Measurements from ENCODE around the gene SLC25A34.

SLC25A34 gene

DNA sequence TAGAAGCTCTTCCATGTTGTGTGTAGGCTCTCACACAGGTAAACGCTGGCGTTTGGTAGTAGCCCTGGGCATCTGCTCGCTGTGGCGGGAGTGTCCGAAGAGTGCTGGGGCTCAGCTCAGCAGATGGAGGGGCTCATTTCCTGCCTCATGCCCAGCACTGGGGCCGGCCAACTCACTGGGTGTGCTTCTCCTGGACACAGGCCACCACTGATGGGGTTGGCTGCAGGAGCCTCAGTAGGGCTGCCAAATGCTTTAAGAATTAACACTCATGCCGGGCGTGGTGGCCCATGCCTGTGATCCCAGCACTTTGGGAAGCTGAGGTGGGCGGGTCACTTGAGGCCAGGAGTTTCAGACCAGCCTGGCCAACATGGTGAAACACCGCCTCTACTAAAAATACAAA lies 50.5 kb downstream of the SLC25A34 start:
- DNase-seq, result no peak
- H3K4me1 ChIP-seq, result no peaks in the 10 kb centered on the region
- no peaks in the 10 kb centered on the region for H3K36me3 ChIP-seq
- H3K4me3 ChIP-seq (ENCODE audit: low read depth, low read length), result no peak overlapping the region
- TF ChIP-seq, protein P1, sequence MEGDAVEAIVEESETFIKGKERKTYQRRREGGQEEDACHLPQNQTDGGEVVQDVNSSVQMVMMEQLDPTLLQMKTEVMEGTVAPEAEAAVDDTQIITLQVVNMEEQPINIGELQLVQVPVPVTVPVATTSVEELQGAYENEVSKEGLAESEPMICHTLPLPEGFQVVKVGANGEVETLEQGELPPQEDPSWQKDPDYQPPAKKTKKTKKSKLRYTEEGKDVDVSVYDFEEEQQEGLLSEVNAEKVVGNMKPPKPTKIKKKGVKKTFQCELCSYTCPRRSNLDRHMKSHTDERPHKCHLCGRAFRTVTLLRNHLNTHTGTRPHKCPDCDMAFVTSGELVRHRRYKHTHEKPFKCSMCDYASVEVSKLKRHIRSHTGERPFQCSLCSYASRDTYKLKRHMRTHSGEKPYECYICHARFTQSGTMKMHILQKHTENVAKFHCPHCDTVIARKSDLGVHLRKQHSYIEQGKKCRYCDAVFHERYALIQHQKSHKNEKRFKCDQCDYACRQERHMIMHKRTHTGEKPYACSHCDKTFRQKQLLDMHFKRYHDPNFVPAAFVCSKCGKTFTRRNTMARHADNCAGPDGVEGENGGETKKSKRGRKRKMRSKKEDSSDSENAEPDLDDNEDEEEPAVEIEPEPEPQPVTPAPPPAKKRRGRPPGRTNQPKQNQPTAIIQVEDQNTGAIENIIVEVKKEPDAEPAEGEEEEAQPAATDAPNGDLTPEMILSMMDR (IDR thresholded peaks at IDR 0.05; ENCODE audit: low read depth, low read length), result no peak
- H3K9me3 ChIP-seq, result no peaks in the 10 kb centered on the region
- no peaks in the 10 kb centered on the region for H3K27me3 ChIP-seq

DNA sequence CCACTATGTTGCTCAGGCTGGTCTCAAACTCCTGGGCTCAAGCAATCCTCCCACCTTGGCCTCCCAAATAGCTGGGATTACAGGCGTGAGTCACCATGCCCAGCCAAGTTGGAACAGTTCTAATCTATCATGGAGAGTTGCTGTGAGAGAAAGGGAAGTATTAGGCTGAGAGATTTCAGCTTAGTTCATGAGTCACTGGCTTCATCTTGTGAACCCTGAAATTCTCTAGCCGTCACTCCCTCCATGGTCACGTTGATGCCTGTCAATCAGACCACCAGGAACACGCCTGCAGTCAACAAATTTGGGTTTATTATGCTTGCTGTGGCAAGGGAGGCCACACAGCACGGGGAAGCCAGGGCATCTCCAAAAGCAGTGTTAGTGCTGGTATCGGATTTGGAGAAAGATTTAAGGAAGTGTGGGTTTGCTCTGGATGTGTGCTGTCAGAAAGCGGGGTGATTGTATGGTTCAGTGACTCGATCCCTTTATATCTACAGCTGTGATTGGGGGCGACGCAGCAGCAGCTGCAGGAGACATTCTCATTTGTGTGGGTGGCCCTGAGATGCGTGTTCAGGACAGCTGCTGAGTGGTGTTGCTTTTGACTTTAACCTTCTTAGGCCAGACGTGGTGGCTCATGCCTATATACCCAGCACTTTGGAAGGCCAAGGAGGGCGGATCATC lies 52.7 kb downstream of the SLC25A34 start:
- Histone ChIP-seq H3K36me3 (no peaks in the 10 kb centered on the region), H3K27me3 (no peaks in the 10 kb centered on the region), H3K4me1 (no peaks in the 10 kb centered on the region), H3K9me3 (no peaks in the 10 kb centered on the region), H3K4me3 (ENCODE audit: low read depth, low read length) (no peak overlapping the region)
- no peak for DNase-seq
- TF ChIP-seq, protein P1 (IDR thresholded peaks at IDR 0.05; ENCODE audit: low read depth, low read length), result no peak
